ENCODE data around the gene TAB2.

DNA sequence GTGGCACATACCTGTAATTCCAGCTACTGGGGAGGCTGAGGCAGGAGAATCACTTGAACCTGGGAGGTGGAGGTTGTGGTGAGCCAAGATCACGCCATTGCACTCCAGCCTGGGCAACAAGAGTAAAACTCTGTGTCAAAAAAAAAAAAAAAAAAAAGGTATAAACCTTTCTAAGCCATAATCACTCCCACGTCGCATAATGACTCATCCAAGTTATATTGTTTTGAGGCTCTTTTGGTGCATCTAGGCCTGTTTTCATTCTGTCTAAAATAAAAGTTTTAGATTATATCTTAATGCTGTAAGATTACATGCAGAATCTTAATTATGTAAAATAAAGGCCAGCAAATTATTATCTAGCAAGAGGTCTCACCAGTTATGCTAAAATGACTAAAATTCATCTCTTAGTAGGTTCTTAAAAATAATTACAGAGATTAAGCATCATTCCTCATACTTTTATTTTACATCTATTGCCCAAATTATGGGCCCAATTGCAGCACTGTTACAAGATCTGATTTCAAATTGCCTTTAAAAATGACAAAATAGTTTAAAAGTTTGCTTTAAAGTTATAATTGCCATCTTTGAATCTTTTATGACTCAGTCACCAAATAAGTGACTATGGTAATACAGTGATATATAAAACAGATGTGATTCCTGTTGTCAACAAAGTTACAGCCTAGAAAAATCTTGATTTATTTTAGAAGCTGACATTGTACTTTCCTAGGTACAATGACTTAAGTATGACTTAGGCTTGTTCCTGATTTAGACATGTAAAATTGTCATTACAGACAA is 72.2 kb downstream of the TAB2 start:
- TF ChIP-seq, protein P1, sequence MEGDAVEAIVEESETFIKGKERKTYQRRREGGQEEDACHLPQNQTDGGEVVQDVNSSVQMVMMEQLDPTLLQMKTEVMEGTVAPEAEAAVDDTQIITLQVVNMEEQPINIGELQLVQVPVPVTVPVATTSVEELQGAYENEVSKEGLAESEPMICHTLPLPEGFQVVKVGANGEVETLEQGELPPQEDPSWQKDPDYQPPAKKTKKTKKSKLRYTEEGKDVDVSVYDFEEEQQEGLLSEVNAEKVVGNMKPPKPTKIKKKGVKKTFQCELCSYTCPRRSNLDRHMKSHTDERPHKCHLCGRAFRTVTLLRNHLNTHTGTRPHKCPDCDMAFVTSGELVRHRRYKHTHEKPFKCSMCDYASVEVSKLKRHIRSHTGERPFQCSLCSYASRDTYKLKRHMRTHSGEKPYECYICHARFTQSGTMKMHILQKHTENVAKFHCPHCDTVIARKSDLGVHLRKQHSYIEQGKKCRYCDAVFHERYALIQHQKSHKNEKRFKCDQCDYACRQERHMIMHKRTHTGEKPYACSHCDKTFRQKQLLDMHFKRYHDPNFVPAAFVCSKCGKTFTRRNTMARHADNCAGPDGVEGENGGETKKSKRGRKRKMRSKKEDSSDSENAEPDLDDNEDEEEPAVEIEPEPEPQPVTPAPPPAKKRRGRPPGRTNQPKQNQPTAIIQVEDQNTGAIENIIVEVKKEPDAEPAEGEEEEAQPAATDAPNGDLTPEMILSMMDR (conservative IDR thresholded peaks at IDR 0.05), result no peak
- TF ChIP-seq EZH2 (IDR thresholded peaks at IDR 0.05; ENCODE audit: low read depth), result no peak

Data from PC-9 (cell line).